ENCODE measurements around the gene PRR5L.

PRR5L gene

DNA sequence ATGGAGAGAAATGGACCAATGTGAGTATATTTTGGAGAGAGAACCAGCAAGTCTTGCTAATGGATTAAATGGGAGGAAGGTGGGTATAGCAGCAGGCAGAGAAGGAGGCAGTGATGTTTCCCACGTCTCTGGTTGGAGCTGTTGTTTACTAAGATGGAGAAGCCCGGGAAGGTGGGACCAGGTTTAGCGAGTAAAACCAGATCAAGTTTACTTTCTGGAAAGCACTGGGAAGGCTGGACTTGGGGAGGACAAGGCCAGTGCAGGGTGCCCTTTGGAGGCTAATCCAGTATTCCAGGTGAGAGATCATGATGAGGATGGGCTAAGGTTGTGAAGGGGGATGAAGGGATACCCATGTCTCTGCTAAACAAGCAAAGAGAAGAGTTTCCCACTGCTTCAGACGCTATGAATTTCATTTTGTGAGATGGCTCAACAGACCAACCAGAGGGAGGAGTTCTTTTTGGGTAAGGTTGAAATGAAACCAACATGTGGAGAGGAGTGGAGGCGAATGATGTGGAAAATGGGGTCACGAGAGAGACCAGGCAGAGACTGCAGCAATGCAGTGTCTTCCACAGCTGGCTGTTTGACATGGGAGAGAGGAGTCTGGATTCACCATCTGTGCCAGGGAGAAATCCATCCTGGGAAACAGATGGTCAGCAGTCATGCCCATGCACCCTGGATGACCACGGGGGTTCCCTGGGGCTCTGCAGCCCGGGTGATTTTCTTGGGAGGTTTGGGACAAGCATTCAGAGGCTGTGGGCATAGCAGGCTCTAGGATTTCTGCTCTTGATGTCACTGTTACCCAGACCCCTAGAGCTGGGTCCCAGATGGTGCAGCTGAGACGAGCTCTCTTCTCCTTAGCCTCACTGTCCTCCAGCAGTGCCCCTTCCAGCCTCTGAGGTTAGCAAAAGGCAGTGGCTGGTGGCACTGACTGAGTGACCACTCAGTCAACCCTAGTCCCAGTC is 31.8 kb upstream of the PRR5L start:
- no peak for TF ChIP-seq ZNF473 (tag by site-specific recombination; IDR thresholded peaks at IDR 0.05)
- TF ChIP-seq KLF10 (tag by site-specific recombination; IDR thresholded peaks at IDR 0.05): no peak
- POLR2A ChIA-PET: no interaction called here
- no peak overlapping the region for H3K4me3 ChIP-seq (ENCODE audit: low read depth, low read length)
- CTCF ChIA-PET: interaction anchor here (0.6 to 3.7 kb wide), 15 partner anchors 9 to 829 kb away, joined by 3 to 17 read pairs (median 3); no protein-coding TSS in a partner anchor
- no peak overlapping the region for H3K27ac ChIP-seq (ENCODE audit: extremely low read depth, low read depth, low read length)
- no peaks in the 10 kb centered on the region for H3K9me3 ChIP-seq (ENCODE audit: control insufficient read depth, insufficient read depth, low read depth, low read length)
- no peaks in the 10 kb centered on the region for H3K36me3 ChIP-seq (ENCODE audit: control insufficient read depth in 2 of 2, insufficient read depth in 1 of 2, low read length in 2 of 2)
- no peaks in the 10 kb centered on the region for H3K4me1 ChIP-seq (ENCODE audit: control insufficient read depth, insufficient read depth, low read length)

GRCh38 chr11:36264973-36265344 is 31.1 kb upstream of the PRR5L start:
- Histone ChIP-seq H3K4me1 (ENCODE audit: control insufficient read depth, insufficient read depth, low read length) (no peaks in the 10 kb centered on the region), H3K4me3 (ENCODE audit: low read depth, low read length) (no peak overlapping the region), H3K27ac (ENCODE audit: extremely low read depth, low read depth, low read length) (no peak overlapping the region), H3K9me3 (ENCODE audit: control insufficient read depth, insufficient read depth, low read depth, low read length) (no peaks in the 10 kb centered on the region), H3K36me3 (ENCODE audit: control insufficient read depth in 2 of 2, insufficient read depth in 1 of 2, low read length in 2 of 2) (no peaks in the 10 kb centered on the region)
- CTCF ChIA-PET: interaction anchor here (0.8 to 5.1 kb wide), 19 partner anchors 8 to 1339 kb away, joined by 3 to 63 read pairs (median 4); no protein-coding TSS in a partner anchor
- POLR2A ChIA-PET: no interaction called here
- TF ChIP-seq ZNF624 (tag by site-specific recombination; IDR thresholded peaks at IDR 0.05) (no peak), ZNF146 (tag by site-specific recombination; IDR thresholded peaks at IDR 0.05) (no peak), ZNF157 (tag by site-specific recombination; IDR thresholded peaks at IDR 0.05) (no peak), GLIS1 (tag by site-specific recombination; IDR thresholded peaks at IDR 0.05) (no peak), ZNF202 (tag by site-specific recombination; IDR thresholded peaks at IDR 0.05; ENCODE audit: borderline replicate concordance) (no peak)
- TF ChIP-seq, protein P1, sequence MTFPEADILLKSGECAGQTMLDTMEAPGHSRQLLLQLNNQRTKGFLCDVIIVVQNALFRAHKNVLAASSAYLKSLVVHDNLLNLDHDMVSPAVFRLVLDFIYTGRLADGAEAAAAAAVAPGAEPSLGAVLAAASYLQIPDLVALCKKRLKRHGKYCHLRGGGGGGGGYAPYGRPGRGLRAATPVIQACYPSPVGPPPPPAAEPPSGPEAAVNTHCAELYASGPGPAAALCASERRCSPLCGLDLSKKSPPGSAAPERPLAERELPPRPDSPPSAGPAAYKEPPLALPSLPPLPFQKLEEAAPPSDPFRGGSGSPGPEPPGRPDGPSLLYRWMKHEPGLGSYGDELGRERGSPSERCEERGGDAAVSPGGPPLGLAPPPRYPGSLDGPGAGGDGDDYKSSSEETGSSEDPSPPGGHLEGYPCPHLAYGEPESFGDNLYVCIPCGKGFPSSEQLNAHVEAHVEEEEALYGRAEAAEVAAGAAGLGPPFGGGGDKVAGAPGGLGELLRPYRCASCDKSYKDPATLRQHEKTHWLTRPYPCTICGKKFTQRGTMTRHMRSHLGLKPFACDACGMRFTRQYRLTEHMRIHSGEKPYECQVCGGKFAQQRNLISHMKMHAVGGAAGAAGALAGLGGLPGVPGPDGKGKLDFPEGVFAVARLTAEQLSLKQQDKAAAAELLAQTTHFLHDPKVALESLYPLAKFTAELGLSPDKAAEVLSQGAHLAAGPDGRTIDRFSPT (tag by site-specific recombination; IDR thresholded peaks at IDR 0.05): no peak

DNA sequence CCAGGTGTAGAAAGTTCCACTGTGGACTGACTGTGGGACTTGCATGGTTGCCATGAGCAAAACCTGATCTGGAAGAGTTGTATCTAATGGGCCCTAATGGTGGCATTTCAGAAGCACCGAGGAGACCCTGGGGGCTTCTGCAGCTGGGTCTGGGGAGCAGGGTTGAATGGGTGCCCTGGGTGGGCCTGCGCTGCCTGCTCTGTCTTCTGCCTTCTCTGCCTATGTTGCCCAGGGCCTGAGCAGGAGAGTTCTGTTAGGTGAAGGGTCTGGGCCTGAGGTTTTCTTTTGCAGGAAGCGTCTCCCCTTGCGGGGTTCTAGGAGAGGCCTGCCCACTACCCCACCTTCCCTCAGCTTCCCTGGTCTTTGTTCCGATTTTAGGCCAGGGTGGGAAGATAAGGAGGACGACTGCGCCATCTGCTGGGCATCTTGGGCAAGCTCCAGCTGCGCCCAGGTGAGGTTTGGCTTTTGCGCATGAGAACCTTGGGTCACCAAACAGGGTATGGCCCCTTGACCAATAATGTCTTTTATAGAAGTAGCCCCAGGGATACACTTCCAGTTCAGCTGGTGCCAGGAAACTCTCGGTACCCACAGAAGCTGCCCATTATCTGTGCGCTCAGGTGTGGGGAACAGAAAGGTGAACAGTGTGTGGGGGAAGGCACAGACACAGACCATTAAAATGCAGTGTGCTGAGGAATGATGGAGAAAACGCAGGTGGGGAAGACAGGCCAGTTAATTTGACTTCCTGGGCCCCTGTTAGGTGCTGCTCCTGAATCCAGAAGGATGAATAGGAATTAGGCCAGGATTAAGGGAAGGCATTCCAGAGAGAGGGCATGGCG is 30.1 kb upstream of the PRR5L start:
- POLR2A ChIA-PET: interaction anchor here (0.9 kb wide), 1 partner anchor 444 kb away, joined by 5 read pairs; no protein-coding TSS in a partner anchor
- Histone ChIP-seq H3K9me3 (ENCODE audit: control insufficient read depth, insufficient read depth, low read depth, low read length) (no peaks in the 10 kb centered on the region), H3K4me1 (ENCODE audit: control insufficient read depth, insufficient read depth, low read length) (no peaks in the 10 kb centered on the region)

More for the DNA sequence above, 30.1 kb upstream of the PRR5L start:
- CTCF ChIA-PET: interaction anchor here (0.6 to 5.1 kb wide), 43 partner anchors 8 to 1586 kb away, joined by 3 to 63 read pairs (median 3); no protein-coding TSS in a partner anchor
- Histone ChIP-seq H3K36me3 (ENCODE audit: control insufficient read depth in 2 of 2, insufficient read depth in 1 of 2, low read length in 2 of 2) (no peaks in the 10 kb centered on the region), H3K4me3 (ENCODE audit: low read depth, low read length) (no peak overlapping the region), H3K27ac (ENCODE audit: extremely low read depth, low read depth, low read length) (no peak overlapping the region)
- no peak for TF ChIP-seq ZFP69B (tag by site-specific recombination; IDR thresholded peaks at IDR 0.05)
- TF ChIP-seq, protein P2, sequence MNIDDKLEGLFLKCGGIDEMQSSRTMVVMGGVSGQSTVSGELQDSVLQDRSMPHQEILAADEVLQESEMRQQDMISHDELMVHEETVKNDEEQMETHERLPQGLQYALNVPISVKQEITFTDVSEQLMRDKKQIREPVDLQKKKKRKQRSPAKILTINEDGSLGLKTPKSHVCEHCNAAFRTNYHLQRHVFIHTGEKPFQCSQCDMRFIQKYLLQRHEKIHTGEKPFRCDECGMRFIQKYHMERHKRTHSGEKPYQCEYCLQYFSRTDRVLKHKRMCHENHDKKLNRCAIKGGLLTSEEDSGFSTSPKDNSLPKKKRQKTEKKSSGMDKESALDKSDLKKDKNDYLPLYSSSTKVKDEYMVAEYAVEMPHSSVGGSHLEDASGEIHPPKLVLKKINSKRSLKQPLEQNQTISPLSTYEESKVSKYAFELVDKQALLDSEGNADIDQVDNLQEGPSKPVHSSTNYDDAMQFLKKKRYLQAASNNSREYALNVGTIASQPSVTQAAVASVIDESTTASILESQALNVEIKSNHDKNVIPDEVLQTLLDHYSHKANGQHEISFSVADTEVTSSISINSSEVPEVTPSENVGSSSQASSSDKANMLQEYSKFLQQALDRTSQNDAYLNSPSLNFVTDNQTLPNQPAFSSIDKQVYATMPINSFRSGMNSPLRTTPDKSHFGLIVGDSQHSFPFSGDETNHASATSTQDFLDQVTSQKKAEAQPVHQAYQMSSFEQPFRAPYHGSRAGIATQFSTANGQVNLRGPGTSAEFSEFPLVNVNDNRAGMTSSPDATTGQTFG (tag by site-specific recombination; IDR thresholded peaks at IDR 0.05; ENCODE audit: borderline replicate concordance): no peak
- TF ChIP-seq ZNF707 (tag by site-specific recombination; IDR thresholded peaks at IDR 0.05): no peak
- TF ChIP-seq, protein P3, sequence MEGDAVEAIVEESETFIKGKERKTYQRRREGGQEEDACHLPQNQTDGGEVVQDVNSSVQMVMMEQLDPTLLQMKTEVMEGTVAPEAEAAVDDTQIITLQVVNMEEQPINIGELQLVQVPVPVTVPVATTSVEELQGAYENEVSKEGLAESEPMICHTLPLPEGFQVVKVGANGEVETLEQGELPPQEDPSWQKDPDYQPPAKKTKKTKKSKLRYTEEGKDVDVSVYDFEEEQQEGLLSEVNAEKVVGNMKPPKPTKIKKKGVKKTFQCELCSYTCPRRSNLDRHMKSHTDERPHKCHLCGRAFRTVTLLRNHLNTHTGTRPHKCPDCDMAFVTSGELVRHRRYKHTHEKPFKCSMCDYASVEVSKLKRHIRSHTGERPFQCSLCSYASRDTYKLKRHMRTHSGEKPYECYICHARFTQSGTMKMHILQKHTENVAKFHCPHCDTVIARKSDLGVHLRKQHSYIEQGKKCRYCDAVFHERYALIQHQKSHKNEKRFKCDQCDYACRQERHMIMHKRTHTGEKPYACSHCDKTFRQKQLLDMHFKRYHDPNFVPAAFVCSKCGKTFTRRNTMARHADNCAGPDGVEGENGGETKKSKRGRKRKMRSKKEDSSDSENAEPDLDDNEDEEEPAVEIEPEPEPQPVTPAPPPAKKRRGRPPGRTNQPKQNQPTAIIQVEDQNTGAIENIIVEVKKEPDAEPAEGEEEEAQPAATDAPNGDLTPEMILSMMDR (tag by site-specific recombination; IDR thresholded peaks at IDR 0.05): peak; percentile 21; the same call in 1 of the 2 replicates
- TF ChIP-seq ZNF654 (tag by site-specific recombination; IDR thresholded peaks at IDR 0.05; ENCODE audit: low read depth): peak; percentile 88
- TF ChIP-seq, protein P4, sequence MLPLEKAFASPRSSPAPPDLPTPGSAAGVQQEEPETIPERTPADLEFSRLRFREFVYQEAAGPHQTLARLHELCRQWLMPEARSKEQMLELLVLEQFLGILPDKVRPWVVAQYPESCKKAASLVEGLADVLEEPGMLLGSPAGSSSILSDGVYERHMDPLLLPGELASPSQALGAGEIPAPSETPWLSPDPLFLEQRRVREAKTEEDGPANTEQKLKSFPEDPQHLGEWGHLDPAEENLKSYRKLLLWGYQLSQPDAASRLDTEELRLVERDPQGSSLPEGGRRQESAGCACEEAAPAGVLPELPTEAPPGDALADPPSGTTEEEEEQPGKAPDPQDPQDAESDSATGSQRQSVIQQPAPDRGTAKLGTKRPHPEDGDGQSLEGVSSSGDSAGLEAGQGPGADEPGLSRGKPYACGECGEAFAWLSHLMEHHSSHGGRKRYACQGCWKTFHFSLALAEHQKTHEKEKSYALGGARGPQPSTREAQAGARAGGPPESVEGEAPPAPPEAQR (tag by site-specific recombination; IDR thresholded peaks at IDR 0.05): no peak
- TF ChIP-seq ZNF335 (tag by site-specific recombination; conservative IDR thresholded peaks at IDR 0.05): peak; percentile 38; the same call in 1 of the 2 replicates
- TF ChIP-seq ZNF121 (tag by site-specific recombination; IDR thresholded peaks at IDR 0.05): no peak
- no peak for TF ChIP-seq ZNF660 (tag by site-specific recombination; IDR thresholded peaks at IDR 0.05)

All from HEK293 (cell line).